ENCODE measurements around the gene PTPN7.
"Not testable (repeated sequence)": the region's sequence is repeated elsewhere in the genome, so short reads cannot be mapped to it uniquely, and the experiment has no call there.

The PTPN7 gene

DNA sequence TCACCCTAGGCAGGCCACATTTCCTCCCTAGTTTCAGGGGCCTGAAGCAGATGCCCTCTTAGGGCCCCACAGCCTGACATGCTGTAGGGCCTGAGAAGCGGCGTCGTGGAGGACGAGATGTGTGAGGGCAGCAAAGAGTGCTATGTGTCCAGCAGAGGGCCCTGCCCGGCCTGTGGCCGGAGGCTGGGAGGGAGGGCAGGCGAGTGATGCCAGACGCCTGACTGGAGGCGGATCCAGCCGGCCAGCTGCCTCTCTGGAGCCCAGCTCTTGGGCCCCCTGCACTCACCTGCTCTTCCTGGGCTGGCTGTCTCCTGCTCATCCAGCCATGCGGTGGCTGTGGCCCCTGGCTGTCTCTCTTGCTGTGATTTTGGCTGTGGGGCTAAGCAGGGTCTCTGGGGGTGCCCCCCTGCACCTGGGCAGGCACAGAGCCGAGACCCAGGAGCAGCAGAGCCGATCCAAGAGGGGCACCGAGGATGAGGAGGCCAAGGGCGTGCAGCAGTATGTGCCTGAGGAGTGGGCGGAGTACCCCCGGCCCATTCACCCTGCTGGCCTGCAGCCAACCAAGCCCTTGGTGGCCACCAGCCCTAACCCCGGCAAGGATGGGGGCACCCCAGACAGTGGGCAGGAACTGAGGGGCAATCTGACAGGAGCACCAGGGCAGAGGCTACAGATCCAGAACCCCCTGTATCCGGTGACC lies 37.6 kb downstream of the PTPN7 start, which contains the start of gene GPR37L1:
TSS of gene GPR37L1 (plus strand) at position 279 of the 697 bp plus-strand sequence. CDS start at position 326, 47 bp downstream.
- H3K36me3 ChIP-seq (ENCODE audit: insufficient read depth, low read length): no peaks in the 10 kb centered on the region
- H2AFZ ChIP-seq (ENCODE audit: low read depth, low read length): no peak within 1 kb of the TSS
- H3K4me3 ChIP-seq (ENCODE audit: low read length): no peak within 1 kb of the TSS
- H3K27me3 ChIP-seq (ENCODE audit: insufficient read depth, low read length): no peaks in the 10 kb centered on the region
- H3K9me3 ChIP-seq (ENCODE audit: low read length): no peaks in the 10 kb centered on the region
- no peaks in the 10 kb centered on the region for H3K4me1 ChIP-seq (ENCODE audit: insufficient read depth, low read length)

GRCh38 chr1:202121006-202121405 lies 39.4 kb downstream of the PTPN7 start:
- Histone ChIP-seq H3K36me3 (ENCODE audit: insufficient read depth, low read length) (no peaks in the 10 kb centered on the region), H3K4me1 (ENCODE audit: insufficient read depth, low read length) (no peaks in the 10 kb centered on the region), H3K4me3 (ENCODE audit: low read length) (no peak overlapping the region), H3K9me3 (ENCODE audit: low read length) (no peaks in the 10 kb centered on the region), H3K27me3 (ENCODE audit: insufficient read depth, low read length) (no peaks in the 10 kb centered on the region), H2AFZ (ENCODE audit: low read depth, low read length) (no peak overlapping the region)

DNA sequence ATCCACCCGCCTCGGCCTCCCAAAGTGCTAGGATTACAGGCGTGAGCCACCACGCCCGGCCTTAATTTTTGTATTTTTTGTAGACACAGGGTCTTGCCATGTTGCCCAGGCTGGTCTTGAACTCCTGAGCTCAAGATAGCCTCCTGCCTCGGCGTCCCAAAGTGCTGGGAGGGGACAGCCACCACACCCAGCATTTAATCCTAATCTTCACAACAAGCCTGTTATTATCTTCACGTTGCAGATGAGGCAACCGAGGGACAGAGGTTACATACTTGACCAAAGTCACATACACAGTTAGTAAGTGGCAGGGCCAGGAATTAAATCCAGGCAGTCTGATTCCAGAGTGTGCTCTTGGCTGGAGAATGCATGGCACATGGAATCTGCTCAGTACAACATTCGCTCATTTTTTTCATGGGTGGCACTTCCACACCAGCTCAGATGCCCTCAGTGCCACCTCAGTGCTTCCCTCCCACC lies 42.5 kb downstream of the PTPN7 start:
- no peak overlapping the region for H2AFZ ChIP-seq (ENCODE audit: low read depth, low read length)
- H3K27me3 ChIP-seq (ENCODE audit: insufficient read depth, low read length): peaks cover 5% of the 10 kb centered on the region
- no peaks in the 10 kb centered on the region for H3K9me3 ChIP-seq (ENCODE audit: low read length)
- no peak overlapping the region for H3K4me3 ChIP-seq (ENCODE audit: low read length)
- H3K36me3 ChIP-seq (ENCODE audit: insufficient read depth, low read length): no peaks in the 10 kb centered on the region
- peaks cover 9% of the 10 kb centered on the region for H3K4me1 ChIP-seq (ENCODE audit: insufficient read depth, low read length)

- H3K4me1 ChIP-seq (ENCODE audit: insufficient read depth, low read length): peaks cover 11% of the 10 kb centered on the region
- H3K27me3 ChIP-seq (ENCODE audit: insufficient read depth, low read length): peaks cover 5% of the 10 kb centered on the region
- no peak overlapping the region for H3K4me3 ChIP-seq (ENCODE audit: low read length)
- no peaks in the 10 kb centered on the region for H3K9me3 ChIP-seq (ENCODE audit: low read length)
- no peaks in the 10 kb centered on the region for H3K36me3 ChIP-seq (ENCODE audit: insufficient read depth, low read length)
- no peak overlapping the region for H2AFZ ChIP-seq (ENCODE audit: low read depth, low read length)
Measured at GRCh38 chr1:202116287-202116686, 44.1 kb downstream of the PTPN7 start.

DNA sequence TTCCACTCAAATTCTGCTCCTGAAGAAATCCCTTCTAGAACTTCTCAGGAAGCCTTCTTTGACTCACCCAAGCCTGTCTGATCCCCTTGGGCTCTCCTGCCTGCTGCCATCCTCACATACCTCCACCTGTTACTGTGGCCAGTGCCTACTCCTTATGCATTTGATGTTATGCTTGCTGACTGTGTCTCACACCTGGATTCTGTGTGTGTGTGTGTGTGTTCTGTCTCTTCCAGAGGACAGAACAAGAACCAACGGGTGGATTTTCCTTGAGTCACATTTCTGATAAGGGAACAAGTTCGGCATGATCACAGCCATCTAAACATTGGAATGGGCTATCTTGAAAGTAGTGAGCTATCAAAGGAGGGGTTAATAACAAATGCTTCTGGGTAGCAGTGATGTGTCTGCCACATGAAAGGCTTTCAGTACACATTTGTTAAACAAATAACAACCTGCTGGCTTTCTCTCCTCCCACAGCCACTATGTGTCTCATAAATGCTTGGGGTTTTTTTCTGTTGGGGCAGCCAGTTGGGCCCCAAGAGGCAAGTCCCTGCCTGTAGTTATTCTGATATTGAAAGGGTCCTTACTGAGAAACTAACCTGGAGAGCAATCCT lies 46.6 kb downstream of the PTPN7 start:
- no peaks in the 10 kb centered on the region for H3K9me3 ChIP-seq (ENCODE audit: low read length)
- H3K27me3 ChIP-seq (ENCODE audit: insufficient read depth, low read length): peaks cover 5% of the 10 kb centered on the region
- H3K4me1 ChIP-seq (ENCODE audit: insufficient read depth, low read length): peaks cover 11% of the 10 kb centered on the region
- no peak overlapping the region for H2AFZ ChIP-seq (ENCODE audit: low read depth, low read length)
- no peaks in the 10 kb centered on the region for H3K36me3 ChIP-seq (ENCODE audit: insufficient read depth, low read length)
- H3K4me3 ChIP-seq (ENCODE audit: low read length): no peak overlapping the region

DNA sequence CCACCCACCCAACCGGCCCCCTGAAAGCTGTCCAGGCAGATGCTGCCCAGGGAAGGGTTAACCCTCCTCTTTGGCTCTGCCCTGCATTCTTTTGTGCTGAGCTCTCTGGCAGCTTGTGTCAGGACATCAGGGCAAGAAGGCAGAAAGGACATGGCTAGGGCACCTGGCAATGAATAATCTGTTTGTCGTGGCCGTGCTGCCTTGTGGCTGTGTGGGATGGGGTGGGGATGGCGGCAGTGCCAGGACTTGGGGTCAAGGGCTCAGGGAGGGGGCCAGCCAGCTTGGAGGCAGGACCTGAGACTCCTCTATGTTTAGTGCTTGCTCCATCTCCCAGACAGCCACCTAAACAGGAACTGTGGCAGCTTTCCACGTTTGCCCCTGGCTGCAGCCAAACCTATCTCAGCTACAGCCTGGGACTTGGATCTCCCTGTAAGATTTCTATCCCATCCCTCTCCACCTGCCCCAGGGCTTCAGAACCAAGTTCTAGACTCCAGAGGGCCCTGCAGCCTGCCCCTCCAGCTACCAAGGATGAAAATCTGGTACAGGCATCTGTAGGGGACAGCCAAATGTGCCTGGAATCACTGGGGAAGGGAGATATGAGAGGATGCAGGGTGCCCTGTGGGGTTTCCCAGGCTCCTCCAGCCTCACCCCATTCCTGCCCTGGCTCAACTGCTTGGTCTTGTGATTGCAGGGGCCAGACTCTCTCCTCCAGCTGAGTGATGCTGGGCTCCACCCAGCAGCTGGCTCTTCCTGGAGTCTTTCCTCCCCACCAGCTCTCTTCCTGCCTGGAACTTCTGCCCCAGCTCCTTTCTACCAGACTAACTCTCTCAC lies 47.3 kb downstream of the PTPN7 start:
- Histone ChIP-seq H2AFZ (ENCODE audit: low read depth, low read length) (no peak overlapping the region), H3K4me1 (ENCODE audit: insufficient read depth, low read length) (peaks cover 15% of the 10 kb centered on the region), H3K36me3 (ENCODE audit: insufficient read depth, low read length) (no peaks in the 10 kb centered on the region)

GRCh38 chr1:202111589-202111988 lies 48.8 kb downstream of the PTPN7 start:
- not testable (repeated sequence) for H2AFZ ChIP-seq (ENCODE audit: low read depth, low read length); H3K9me3 ChIP-seq (ENCODE audit: low read length); H3K4me3 ChIP-seq (ENCODE audit: low read length); H3K36me3 ChIP-seq (ENCODE audit: insufficient read depth, low read length); H3K27me3 ChIP-seq (ENCODE audit: insufficient read depth, low read length)
- peaks cover 28% of the 10 kb centered on the region for H3K4me1 ChIP-seq (ENCODE audit: insufficient read depth, low read length)

More for the DNA sequence above, 47.3 kb downstream of the PTPN7 start:
- Histone ChIP-seq H3K9me3 (ENCODE audit: low read length) (no peaks in the 10 kb centered on the region), H3K4me3 (ENCODE audit: low read length) (no peak overlapping the region), H3K27me3 (ENCODE audit: insufficient read depth, low read length) (peaks cover 5% of the 10 kb centered on the region)

DNA sequence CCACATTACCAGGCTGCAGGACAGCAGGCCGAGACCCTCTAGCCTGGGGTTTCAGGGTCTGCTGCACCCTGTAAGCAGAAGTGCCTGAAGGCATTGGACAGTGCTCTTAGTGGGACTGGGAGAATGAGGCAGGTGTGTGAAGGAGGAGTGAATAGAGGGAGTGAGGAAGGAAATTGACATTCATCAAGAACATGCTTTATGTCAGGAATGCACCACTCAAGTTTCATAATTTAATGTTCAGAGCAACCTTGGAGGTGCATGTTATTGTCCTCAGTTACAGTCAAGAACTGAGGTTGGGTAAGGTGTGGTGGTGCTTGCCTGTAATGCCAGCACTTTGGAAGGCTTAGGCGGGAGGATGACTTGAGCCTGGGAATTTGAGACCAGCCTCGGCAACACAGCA lies 49.4 kb downstream of the PTPN7 start:
- no peaks in the 10 kb centered on the region for H3K9me3 ChIP-seq (ENCODE audit: low read length)

DNA sequence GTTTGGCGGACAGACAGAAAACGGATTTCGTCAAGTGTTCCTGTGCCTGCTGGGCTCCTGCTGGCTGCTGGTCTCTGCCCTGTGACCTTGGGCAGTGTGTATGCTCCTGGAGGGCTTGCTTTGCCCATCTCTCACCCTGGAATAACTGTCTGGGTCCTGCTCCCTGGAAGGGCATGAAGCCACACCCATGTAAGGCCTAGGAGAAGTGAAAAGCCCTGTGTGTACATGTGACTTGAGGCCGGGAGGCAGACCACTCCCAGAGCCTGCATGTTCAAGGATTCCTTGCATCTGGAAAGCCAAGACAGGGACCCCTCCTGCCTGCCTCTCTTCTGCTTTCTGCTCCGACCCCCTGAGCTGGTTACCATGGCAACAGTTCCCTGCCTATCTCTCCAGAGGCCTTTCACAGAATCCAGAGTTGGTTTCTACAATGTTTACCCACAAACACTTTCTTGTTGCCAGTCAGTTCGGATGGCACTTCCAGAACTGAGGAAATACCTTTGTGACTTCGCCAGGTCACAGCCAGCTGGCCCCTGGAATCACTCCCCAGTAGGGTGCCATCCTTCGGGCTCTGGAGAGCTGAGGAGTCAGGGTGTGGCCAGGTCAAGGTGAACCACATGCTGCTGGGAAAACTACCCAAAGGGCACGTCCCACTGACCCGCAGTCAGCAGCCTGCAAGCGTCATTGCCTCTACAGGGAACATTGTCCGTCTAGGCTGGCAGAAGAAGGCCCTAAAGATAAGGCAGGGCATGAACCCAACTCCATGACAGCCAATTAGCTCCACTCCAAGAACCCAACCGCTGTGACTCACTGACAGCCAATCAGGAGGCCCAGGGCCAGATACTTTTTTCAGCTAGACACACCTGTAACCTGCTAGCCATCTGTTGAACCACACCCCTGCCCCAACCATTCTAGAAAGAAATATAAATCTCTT lies 52.3 kb downstream of the PTPN7 start:
- Histone ChIP-seq H3K9me3 (ENCODE audit: low read length) (no peaks in the 10 kb centered on the region), H2AFZ (ENCODE audit: low read depth, low read length) (no peak overlapping the region), H3K36me3 (ENCODE audit: insufficient read depth, low read length) (no peaks in the 10 kb centered on the region), H3K27me3 (ENCODE audit: insufficient read depth, low read length) (no peaks in the 10 kb centered on the region), H3K4me3 (ENCODE audit: low read length) (no peak overlapping the region), H3K4me1 (ENCODE audit: insufficient read depth, low read length) (peaks cover 37% of the 10 kb centered on the region)

More for the DNA sequence above, 49.4 kb downstream of the PTPN7 start:
- Histone ChIP-seq H2AFZ (ENCODE audit: low read depth, low read length) (no peak overlapping the region), H3K4me1 (ENCODE audit: insufficient read depth, low read length) (peaks cover 34% of the 10 kb centered on the region), H3K27me3 (ENCODE audit: insufficient read depth, low read length) (peaks cover 5% of the 10 kb centered on the region), H3K4me3 (ENCODE audit: low read length) (no peak overlapping the region), H3K36me3 (ENCODE audit: insufficient read depth, low read length) (no peaks in the 10 kb centered on the region)

- no peaks in the 10 kb centered on the region for H3K9me3 ChIP-seq (ENCODE audit: low read length)
- H2AFZ ChIP-seq (ENCODE audit: low read depth, low read length): no peak overlapping the region
- H3K27me3 ChIP-seq (ENCODE audit: insufficient read depth, low read length): no peaks in the 10 kb centered on the region
- H3K4me3 ChIP-seq (ENCODE audit: low read length): no peak overlapping the region
- no peaks in the 10 kb centered on the region for H3K36me3 ChIP-seq (ENCODE audit: insufficient read depth, low read length)
- peaks cover 33% of the 10 kb centered on the region for H3K4me1 ChIP-seq (ENCODE audit: insufficient read depth, low read length)
Measured at GRCh38 chr1:202107321-202107761, 53.1 kb downstream of the PTPN7 start.

GRCh38 chr1:202106340-202107254 lies 53.8 kb downstream of the PTPN7 start:
- no peaks in the 10 kb centered on the region for H3K27me3 ChIP-seq (ENCODE audit: insufficient read depth, low read length)
- no peaks in the 10 kb centered on the region for H3K9me3 ChIP-seq (ENCODE audit: low read length)
- H2AFZ ChIP-seq (ENCODE audit: low read depth, low read length): no peak overlapping the region
- H3K4me3 ChIP-seq (ENCODE audit: low read length): no peak overlapping the region
- H3K4me1 ChIP-seq (ENCODE audit: insufficient read depth, low read length): peaks cover 33% of the 10 kb centered on the region
- H3K36me3 ChIP-seq (ENCODE audit: insufficient read depth, low read length): no peaks in the 10 kb centered on the region

Measured in neuron (in vitro differentiated cells).